Smooth muscle cell (in vitro differentiated cells): ENCODE data around the gene GRIK4. TPM values are rescaled to one million over a fixed set of nuclear protein-coding genes. Genes with fewer than 3 reads are reported as not detected.

ENCODE experiments used
- DNase-seq: peaks from one replicate; lab custom pipeline; 2025; ENCODE audit not compliant: unreplicated experiment; lab: John Stamatoyannopoulos, UW
- H2AFZ ChIP-seq: fragments of 200-600 bp; sonication (generic); 2 replicates; pipeline ENCODE4 v1.6.0; 2016; ENCODE audit warnings: antibody characterized with exemption, low read depth, mild to moderate bottlenecking
- H3F3A ChIP-seq: fragments of 200-600 bp; sonication (generic); 2 replicates; pipeline ENCODE4 v1.6.0; 2017; ENCODE audit warnings: antibody characterized with exemption, low read depth
- H3K27ac ChIP-seq: fragments of 200-600 bp; sonication (generic); 2 replicates; pipeline ENCODE4 v1.5.1; 2016; ENCODE audit warnings: low read depth, mild to moderate bottlenecking
- H3K27me3 ChIP-seq: fragments of 200-600 bp; sonication (generic); 2 replicates; pipeline ENCODE4 v1.6.1; 2016; ENCODE audit warnings: low read depth, mild to moderate bottlenecking
- H3K36me3 ChIP-seq: fragments of 200-600 bp; sonication (generic); 2 replicates; pipeline ENCODE4 v1.5.1; 2016; ENCODE audit warnings: low read depth
- H3K4me1 ChIP-seq: fragments of 200-600 bp; sonication (generic); 2 replicates; pipeline ENCODE4 v1.5.1; 2016; ENCODE audit warnings: low read depth
- H3K4me2 ChIP-seq: fragments of 200-600 bp; sonication (generic); 2 replicates; pipeline ENCODE4 v1.6.0; 2016; ENCODE audit warnings: mild to moderate bottlenecking
- H3K4me3 ChIP-seq: fragments of 200-600 bp; sonication (generic); 2 replicates; pipeline ENCODE4 v1.5.1; 2016; ENCODE audit warnings: mild to moderate bottlenecking
- H3K79me2 ChIP-seq: fragments of 200-600 bp; sonication (generic); 2 replicates; pipeline ENCODE4 v1.6.0; 2016; ENCODE audit warnings: low read depth, mild to moderate bottlenecking
- H3K9ac ChIP-seq: fragments of 200-600 bp; sonication (generic); 2 replicates; pipeline ENCODE4 v1.6.0; 2016; ENCODE audit warnings: low read depth
- H3K9me3 ChIP-seq: fragments of 200-600 bp; sonication (generic); replicated peaks from 2 replicates; pipeline ENCODE4 v1.5.1; 2016; ENCODE audit warnings: low read depth
- H4K20me1 ChIP-seq: fragments of 200-600 bp; sonication (generic); 2 replicates; pipeline ENCODE4 v1.6.0; 2016; ENCODE audit warnings: low read depth
- WGBS: methylation state at CpG from one replicate; pipeline ENCODE4 v1.1.7; 2016; ENCODE audit warnings: low lambda C conversion rate; 5-methylcytosine and 5-hydroxymethylcytosine counted together
- polyA plus RNA-seq: library from polyadenylated mRNA; unstranded; fragments of >200 nt; fragmentation: Nextera tagmentation; extraction: Ambion mirVana; gene quantifications from 2 replicates; pipeline ENCODE4 v1.2.1, GENCODE V29; 2016
- total RNA-seq: library from RNA; depleted of rRNA; stranded (reverse); fragments of >200 nt; gene quantifications from 2 replicates; pipeline ENCODE4 v1.2.3, GENCODE V29; 2014
- TF ChIP-seq, protein P1 (sequence below): fragments of 200-600 bp; sonication (generic); IDR thresholded peaks from 2 replicates; pipeline ENCODE4 v1.5.1; 2017; ENCODE audit warnings: borderline replicate concordance, mild to moderate bottlenecking, antibody characterized with exemption; ENCODE audit not compliant: insufficient read depth, poor library complexity, severe bottlenecking

Gene GRIK4
- total and polyA plus RNA-seq, 2 experiments from 2014 or later: not detected

GRCh38 chr11:120590472-120590871 is 78.9 kb downstream of the GRIK4 start:
- Histone ChIP-seq H3K4me2 (no peak overlapping the region), H2AFZ (no peak overlapping the region), H3K27ac (no peak overlapping the region), H3K9ac (no peak overlapping the region), H3K4me3 (no peak overlapping the region), H3K27me3 (peaks cover 18% of the 10 kb centered on the region), H3K9me3 (no peaks in the 10 kb centered on the region), H3K4me1 (no peaks in the 10 kb centered on the region), H3F3A (no peaks in the 10 kb centered on the region), H3K36me3 (no peaks in the 10 kb centered on the region), H3K79me2 (no peaks in the 10 kb centered on the region), H4K20me1 (no peaks in the 10 kb centered on the region)
- DNase-seq: no peak
- TF ChIP-seq, protein P1, sequence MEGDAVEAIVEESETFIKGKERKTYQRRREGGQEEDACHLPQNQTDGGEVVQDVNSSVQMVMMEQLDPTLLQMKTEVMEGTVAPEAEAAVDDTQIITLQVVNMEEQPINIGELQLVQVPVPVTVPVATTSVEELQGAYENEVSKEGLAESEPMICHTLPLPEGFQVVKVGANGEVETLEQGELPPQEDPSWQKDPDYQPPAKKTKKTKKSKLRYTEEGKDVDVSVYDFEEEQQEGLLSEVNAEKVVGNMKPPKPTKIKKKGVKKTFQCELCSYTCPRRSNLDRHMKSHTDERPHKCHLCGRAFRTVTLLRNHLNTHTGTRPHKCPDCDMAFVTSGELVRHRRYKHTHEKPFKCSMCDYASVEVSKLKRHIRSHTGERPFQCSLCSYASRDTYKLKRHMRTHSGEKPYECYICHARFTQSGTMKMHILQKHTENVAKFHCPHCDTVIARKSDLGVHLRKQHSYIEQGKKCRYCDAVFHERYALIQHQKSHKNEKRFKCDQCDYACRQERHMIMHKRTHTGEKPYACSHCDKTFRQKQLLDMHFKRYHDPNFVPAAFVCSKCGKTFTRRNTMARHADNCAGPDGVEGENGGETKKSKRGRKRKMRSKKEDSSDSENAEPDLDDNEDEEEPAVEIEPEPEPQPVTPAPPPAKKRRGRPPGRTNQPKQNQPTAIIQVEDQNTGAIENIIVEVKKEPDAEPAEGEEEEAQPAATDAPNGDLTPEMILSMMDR: no peak
- WGBS: 95% methylated on average over 3 of the region's 3 CpGs

- no peaks in the 10 kb centered on the region for H3F3A ChIP-seq
- no peak overlapping the region for H3K9ac ChIP-seq
- no peaks in the 10 kb centered on the region for H3K79me2 ChIP-seq
- no peak overlapping the region for H3K4me3 ChIP-seq
- 71% methylated on average over 9 of the region's 9 CpGs for WGBS
- H3K9me3 ChIP-seq: no peaks in the 10 kb centered on the region
- no peak overlapping the region for H2AFZ ChIP-seq
- DNase-seq: no peak
- H3K36me3 ChIP-seq: no peaks in the 10 kb centered on the region
- H4K20me1 ChIP-seq: no peaks in the 10 kb centered on the region
- no peak overlapping the region for H3K27ac ChIP-seq
- H3K27me3 ChIP-seq: peaks cover 18% of the 10 kb centered on the region
- TF ChIP-seq, protein P1: no peak
- peaks cover 4% of the 10 kb centered on the region for H3K4me1 ChIP-seq
- no peak overlapping the region for H3K4me2 ChIP-seq
Observed at GRCh38 chr11:120594746-120595145, 83.2 kb downstream of the GRIK4 start.

- no peaks in the 10 kb centered on the region for H4K20me1 ChIP-seq
- no peaks in the 10 kb centered on the region for H3K36me3 ChIP-seq
- DNase-seq: no peak
- H3K9me3 ChIP-seq: no peaks in the 10 kb centered on the region
- no peak overlapping the region for H3K4me2 ChIP-seq
- TF ChIP-seq, protein P1: no peak
- H3K27me3 ChIP-seq: peaks cover 18% of the 10 kb centered on the region
- H3F3A ChIP-seq: peaks cover 5% of the 10 kb centered on the region
- no peak overlapping the region for H2AFZ ChIP-seq
- peaks cover 4% of the 10 kb centered on the region for H3K4me1 ChIP-seq
- H3K79me2 ChIP-seq: no peaks in the 10 kb centered on the region
- no peak overlapping the region for H3K4me3 ChIP-seq
- 97% methylated on average over 4 of the region's 4 CpGs for WGBS
- H3K9ac ChIP-seq: no peak overlapping the region
- no peak overlapping the region for H3K27ac ChIP-seq
Observed at GRCh38 chr11:120595557-120595956, 84.0 kb downstream of the GRIK4 start.

- peaks cover 4% of the 10 kb centered on the region for H3K4me1 ChIP-seq
- peaks cover 5% of the 10 kb centered on the region for H3K27me3 ChIP-seq
- H3K4me2 ChIP-seq: no peak overlapping the region
- H3K27ac ChIP-seq: no peak overlapping the region
- no peaks in the 10 kb centered on the region for H3K79me2 ChIP-seq
- no peak overlapping the region for H3K9ac ChIP-seq
- H3F3A ChIP-seq: peaks cover 5% of the 10 kb centered on the region
- H2AFZ ChIP-seq: no peak overlapping the region
- H4K20me1 ChIP-seq: no peaks in the 10 kb centered on the region
- H3K36me3 ChIP-seq: no peaks in the 10 kb centered on the region
- H3K4me3 ChIP-seq: no peak overlapping the region
- 84% methylated on average over 26 of the region's 26 CpGs for WGBS
- H3K9me3 ChIP-seq: no peaks in the 10 kb centered on the region
- TF ChIP-seq, protein P1: no peak
- no peak for DNase-seq
Observed at GRCh38 chr11:120597250-120598215, 86.0 kb downstream of the GRIK4 start.
